NCI-H524 treated with DMSO at 0.1 percent for 48 hours (cell line): ENCODE measurements around the gene NEDD4L.

Experiments used
- DNase-seq: peaks from one replicate; lab custom pipeline; 2025; lab: John Stamatoyannopoulos, UW

The NEDD4L gene

DNA sequence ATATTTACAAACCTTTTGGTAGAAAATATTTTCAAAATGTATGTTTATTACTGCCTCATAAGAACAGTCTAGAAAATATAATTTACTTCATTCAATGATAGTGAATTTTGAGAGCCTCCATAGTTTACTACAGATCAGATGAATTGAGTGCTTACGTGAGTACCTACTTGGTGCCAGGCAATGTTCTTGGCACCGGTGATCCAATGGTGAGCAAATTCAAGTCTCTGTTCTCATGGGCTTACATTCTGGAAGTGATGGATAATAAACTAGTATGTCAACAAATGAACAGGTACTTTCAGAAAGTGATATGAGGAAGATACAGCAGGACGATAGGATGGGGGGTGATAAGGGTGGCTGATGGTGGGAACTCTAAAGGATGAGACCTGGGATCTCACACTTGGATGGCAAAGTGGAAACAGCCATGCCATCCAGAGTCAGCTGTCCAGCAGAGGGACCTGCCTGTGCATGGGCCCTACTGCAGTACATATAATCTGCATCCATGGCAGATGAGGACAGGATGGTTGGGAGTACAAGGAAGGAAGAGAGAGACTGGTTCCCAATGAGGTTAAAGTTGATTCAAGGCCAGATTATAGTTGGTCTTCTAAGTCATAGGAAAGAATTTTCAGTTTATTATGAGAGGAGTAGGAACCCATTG, 277.0 kb downstream of the NEDD4L start:
- DNase-seq = no peak

GRCh38 chr18:58321986-58322385, 278.0 kb downstream of the NEDD4L start:
- peak; percentile 22 for DNase-seq

DNA sequence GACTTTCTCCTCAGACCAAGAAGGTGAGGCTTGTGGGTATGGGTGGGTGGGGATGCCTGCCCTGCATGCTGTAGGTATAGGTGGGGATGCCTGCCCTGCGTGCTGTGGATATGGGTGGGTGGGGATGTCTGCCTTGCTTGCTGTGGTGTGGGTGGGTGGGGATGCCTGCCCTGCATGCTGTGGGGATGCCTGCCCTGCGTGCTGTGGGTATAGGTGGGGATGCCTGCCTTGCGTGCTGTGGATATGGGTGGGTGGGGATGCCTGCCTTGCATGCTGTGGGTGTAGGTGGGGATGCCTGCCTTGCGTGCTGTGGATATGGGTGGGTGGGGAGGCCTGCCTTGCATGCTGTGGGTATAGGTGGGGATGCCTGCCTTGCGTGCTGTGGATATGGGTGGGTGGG, 278.4 kb downstream of the NEDD4L start:
- DNase-seq = no peak

DNA sequence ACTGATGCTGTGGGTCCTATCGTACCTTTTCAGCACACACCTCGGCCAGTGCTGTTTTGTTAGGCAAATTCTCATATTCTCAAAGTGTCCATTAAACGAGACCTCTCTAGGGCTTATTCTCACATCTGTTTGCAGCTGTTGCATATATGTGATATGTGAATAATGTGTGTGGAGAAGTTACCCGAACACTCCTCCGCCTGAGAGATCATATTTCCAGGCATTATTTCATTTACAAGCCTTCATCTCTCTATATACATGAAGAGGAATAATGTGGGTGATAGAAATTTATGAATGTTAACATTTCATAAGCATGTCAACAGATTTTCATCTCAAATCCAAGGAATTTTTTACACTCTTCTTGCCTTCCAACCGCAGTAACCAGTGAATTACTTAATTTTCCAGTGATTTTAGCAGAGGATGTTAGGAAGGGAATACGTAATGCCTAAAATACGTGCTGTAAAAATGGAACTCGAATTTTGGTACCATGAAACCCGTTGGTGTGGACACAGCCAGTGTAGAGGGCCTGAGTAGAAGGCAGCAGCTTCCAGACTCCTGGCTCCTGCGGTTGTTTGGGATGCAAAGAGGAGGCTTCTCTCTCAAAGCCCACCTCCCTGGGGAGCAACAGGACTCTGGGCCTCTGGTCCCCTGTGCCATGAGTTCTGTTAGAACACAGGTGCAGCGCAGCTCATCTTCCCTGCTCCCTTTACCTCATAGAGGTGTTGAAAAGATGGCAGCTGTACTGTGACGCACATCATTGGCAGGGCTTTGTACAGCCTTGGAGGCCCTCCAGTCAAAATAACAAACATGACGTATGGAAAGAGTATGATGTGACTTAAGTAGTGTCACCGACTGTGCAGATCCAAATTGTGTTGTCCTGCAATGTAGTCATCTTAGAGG, 280.1 kb downstream of the NEDD4L start:
- DNase-seq = no peak

DNA sequence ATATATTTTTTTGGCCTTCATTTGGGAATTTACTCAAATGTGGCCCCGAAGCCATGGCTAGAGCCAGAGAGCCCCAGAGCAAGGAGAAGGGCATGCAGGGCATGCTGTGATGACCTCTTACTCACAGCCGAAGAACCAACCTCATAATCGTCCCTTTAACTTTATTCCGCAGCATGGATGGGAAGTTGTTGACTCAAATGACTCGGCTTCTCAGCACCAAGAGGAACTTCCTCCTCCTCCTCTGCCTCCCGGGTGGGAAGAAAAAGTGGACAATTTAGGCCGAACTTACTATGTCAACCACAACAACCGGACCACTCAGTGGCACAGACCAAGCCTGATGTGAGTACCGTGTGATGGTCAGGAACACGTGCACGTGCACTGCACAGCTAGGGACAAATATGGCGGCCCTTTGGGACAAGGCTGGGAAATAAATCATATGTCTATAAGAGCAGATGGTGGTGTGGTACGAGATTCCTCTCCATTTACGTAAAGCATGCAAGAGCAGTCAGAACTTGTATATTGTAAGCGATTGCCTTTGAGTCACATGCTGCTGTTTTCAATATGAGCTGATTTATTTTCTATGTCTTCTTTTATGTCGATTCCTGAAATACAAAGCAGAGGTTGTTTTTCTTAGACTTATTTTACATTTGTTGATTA, 280.9 kb downstream of the NEDD4L start:
- DNase-seq = no peak

- DNase-seq = no peak
Observed at GRCh38 chr18:58325494-58325893, 281.5 kb downstream of the NEDD4L start.

GRCh38 chr18:58334061-58334460, 290.0 kb downstream of the NEDD4L start:
- DNase-seq = no peak

DNA sequence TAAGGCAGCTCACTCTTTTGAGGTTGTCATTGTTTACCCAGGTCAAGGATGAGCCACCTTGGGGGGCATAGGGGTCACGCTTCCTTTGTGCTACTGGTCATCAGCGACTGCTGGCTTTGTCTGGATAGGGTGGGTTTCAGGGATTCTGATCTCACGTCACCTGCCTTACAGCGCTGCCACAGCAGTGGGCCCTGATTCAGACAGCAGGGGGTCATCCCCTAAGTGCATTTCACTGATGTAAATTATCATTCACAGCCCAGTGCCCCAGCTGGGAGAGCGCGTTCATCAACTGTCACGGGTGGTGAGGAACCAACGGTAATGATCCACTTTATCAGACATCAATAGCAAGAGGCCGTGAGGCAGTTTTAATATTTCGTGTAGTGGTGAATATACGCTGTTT, 291.2 kb downstream of the NEDD4L start:
- DNase-seq = no peak

GRCh38 chr18:58335821-58336220, 291.8 kb downstream of the NEDD4L start:
- no peak for DNase-seq

GRCh38 chr18:58336605-58337004, 292.6 kb downstream of the NEDD4L start:
- no peak for DNase-seq

- DNase-seq = no peak
Observed at GRCh38 chr18:58337285-58337684, 293.3 kb downstream of the NEDD4L start.

GRCh38 chr18:58337686-58338085, 293.7 kb downstream of the NEDD4L start:
- no peak for DNase-seq

- DNase-seq = no peak
Observed at GRCh38 chr18:58338141-58338540, 294.1 kb downstream of the NEDD4L start.

DNA sequence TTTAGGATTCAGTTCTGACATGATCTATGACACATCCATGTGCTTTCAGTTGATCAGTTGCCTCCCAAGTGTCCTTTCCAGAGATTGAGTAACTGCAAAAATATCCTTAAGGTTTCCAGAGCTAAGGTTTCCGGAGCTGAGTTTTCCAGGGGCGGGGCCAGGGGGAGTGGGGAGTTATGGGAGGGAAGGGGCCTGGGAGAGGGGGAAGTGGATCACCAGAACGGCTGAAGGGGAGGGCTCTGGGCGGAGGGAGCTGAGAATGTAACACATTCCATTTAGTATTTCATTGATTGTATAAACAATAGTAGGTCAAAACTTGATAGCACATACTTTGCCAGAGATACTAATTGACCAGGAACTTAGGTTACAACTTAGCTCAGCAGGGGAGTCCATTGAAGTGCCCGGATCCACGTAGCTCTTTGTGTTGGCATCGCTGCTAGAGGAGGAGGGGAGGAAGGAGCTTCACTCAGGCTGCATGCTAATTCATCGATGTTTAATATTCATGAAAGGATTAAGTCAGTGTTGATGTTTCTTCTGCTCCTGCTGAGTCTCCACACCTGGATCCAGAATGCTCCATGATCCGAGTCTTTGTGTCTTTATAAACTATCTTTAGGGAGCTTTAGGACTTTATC, 295.1 kb downstream of the NEDD4L start:
- DNase-seq = peak; percentile 4

DNA sequence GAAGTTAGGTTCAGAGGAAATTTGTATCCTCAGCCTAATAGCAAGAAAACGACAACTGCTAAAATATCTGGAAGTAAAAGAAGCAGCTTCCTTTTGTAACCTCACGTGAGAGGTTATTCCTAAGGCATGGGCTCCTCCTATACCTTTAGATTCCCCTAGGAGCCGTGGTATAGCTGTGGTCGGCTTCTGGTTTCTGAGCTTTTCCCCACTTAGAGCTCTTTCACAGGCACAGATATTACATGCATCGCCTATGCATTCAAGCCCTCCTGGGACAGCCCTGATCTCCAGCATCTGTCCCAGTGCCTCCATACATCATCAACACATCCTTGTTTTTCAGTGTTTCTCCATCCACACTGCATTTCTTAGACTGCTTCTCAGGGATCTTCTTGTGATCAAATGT, 295.9 kb downstream of the NEDD4L start:
- DNase-seq = no peak

DNA sequence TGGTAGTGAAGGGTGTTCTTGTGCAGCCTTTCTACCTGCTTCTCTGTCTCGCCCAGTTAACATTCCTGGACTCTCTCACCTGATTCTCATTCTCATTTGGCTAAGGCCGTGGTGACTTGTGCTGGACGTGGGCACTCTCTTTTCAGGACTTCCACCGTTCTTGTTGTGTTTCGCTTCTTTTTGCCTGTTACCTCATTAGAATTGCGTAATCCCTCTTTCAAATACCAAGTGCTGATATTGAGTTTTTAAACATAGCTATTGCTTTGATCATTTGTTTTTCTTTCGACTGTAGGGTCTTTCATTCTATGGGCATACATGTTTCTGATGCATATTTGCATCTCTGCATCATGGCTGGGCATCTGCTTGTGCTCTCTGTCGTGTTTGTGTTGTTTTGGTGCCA, 297.9 kb downstream of the NEDD4L start:
- DNase-seq = no peak

- no peak for DNase-seq
Observed at GRCh38 chr18:58344080-58344670, 300.1 kb downstream of the NEDD4L start.

DNA sequence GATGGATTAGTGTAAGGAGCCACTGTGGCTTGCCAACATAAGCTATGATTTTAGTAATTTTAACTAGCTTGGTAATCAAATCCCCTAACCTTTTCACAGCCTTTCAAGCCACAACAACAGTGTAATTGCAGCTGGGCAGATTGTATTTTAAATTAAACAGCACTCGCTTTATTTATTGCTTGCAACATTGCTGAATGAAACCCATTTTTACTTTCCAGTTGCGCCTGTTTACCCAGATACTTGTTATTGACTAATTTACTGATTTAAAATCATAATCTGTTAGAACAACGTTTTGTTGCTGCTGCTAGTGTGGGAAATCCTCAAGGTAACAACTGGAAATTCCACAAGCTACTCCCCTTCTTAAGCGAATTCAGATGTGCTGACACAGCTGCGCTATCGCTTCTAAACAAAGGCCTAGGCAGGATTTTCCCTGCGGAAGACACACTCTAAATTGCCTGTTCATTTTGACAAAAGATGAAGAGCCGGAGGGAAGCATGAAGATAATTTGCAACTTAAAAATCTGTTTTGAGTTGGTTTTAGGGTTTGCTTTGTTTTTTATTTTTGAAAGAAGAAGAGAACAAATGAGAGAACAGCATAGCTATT, 300.9 kb downstream of the NEDD4L start:
- DNase-seq = no peak

DNA sequence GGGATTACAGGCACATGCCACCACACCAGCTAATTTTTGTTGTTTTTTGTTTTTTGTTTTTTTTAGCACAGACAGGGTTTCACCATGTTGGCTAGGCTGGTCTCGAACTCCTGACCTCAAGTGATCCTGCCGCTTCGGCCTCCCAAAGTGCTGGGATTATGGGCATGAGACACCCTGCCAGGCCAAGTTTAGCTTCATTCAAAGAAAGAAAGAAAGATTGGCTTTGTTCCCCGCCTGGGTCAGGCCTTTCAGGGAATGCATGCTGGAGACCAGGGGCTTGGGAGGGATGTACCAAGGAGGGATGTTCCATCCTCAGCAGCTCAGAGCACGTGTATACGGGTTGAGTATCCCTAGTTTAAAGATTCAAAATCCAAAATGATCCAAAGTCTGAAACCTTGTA, 301.8 kb downstream of the NEDD4L start:
- no peak for DNase-seq

GRCh38 chr18:58347135-58347534, 303.1 kb downstream of the NEDD4L start:
- DNase-seq = no peak

- DNase-seq = no peak
Observed at GRCh38 chr18:58348517-58348916, 304.5 kb downstream of the NEDD4L start.

DNA sequence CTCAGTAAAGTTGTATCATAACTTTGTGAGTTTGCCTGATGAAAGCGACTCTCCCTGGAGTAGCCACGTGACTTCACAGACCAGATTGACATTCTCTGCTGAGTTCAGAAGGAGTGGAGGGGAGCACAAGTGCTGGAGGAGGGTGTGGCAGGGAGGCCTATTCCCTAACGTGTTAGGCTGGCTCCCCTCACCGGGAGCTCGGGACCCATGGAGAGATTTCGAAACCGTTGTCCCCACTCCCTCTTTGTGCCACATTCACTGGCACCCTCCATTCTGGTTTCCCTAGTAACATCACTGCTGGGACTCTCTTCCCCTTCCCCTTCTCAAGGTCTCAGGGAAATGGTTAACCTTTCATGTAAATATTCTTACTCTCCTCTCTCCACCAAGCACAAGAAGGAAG, 304.9 kb downstream of the NEDD4L start:
- DNase-seq = no peak
